NT2/D1 (cell line): ENCODE results near the gene SMIM7.

Source experiments
- DNase-seq: peaks from one replicate; pipeline ENCODE4 v3.0.0-alpha.2; 2011; ENCODE audit warnings: low read depth, low spot score
- H3K27me3 ChIP-seq: 2 replicates; pipeline ENCODE4 v1.6.0; 2011; ENCODE audit warnings: mild to moderate bottlenecking; ENCODE audit not compliant: insufficient read length, insufficient read depth
- H3K36me3 ChIP-seq: 2 replicates; pipeline ENCODE4 v1.6.1; 2011; ENCODE audit warnings: mild to moderate bottlenecking, low read length, mixed read lengths; ENCODE audit not compliant: insufficient read depth, insufficient read length
- H3K4me1 ChIP-seq: 2 replicates; pipeline ENCODE4 v1.5.1; 2011; ENCODE audit not compliant: insufficient read depth, insufficient read length
- H3K4me3 ChIP-seq: 2 replicates; pipeline ENCODE4 v1.5.1; 2011; ENCODE audit warnings: low read depth; ENCODE audit not compliant: insufficient read length
- H3K9ac ChIP-seq: 2 replicates; pipeline ENCODE4 v1.6.0; 2011; ENCODE audit warnings: low read depth; ENCODE audit not compliant: insufficient read length
- H3K9me3 ChIP-seq: 2 replicates; pipeline ENCODE4 v1.5.1; 2011; ENCODE audit warnings: mild to moderate bottlenecking, low read length; ENCODE audit not compliant: insufficient read depth
- SUZ12 ChIP-seq: IDR thresholded peaks from 2 replicates; pipeline ENCODE4 v1.6.1; 2011; ENCODE audit not compliant: insufficient read length, insufficient read depth; ENCODE audit errors: extremely low read depth
- YY1 ChIP-seq: IDR thresholded peaks from 2 replicates; pipeline ENCODE4 v1.6.1; 2011; ENCODE audit not compliant: insufficient read length, insufficient read depth
- ZNF274 ChIP-seq: IDR thresholded peaks from 2 replicates; pipeline ENCODE4 v1.6.1; 2011; ENCODE audit warnings: mild to moderate bottlenecking, low read depth, low read length

Gene SMIM7

DNA sequence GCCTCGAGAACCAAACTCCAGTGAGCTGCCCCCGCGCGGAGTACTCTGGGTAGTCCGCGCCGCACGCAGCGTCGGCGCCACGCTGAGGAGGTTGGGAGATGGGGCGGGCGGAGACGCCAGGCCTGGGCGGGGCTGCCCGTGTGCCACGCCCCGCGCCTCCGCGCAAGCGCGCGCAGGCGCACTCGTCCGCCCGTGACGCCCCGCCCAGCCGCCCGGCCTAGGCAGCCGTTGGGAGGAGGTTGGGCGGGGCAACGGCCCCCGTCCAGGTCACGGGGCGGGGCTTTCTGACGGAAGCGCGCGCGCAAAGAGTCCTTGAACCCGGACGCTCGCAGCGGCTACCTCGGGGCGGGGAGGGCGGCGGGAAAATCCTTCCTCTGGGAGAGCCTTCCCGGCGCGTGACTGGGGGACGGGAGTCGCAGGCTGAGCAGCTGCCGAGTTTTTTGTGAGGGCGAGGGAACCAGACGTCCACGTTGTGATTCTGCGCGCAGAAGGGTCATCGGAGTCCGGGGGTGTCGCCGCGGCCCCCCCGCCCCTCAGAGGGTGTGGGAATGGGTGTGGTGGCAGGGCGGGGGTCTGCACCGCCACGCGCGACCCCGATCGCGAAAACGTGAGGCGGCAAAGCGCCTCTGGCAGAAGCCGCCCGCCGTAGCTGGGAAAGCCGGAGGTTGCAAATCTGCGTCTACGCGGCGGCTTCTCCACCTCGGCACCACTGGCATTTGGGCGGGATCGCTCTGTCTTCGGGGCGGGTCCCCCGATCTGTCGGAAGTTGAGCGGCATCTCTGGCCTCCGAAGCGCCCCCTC lies 31.6 kb downstream of the SMIM7 start, which contains the start of gene MED26:
Gene MED26, minus strand, starts transcription at position 22 of the 801 bp plus-strand sequence. CDS start 261 bp downstream, outside the sequence.
- Histone ChIP-seq H3K9me3 (no peaks in the 10 kb centered on the region), H3K27me3 (no peaks in the 10 kb centered on the region), H3K36me3 (peaks cover 48% of the 10 kb centered on the region), H3K4me3 (peak within 1 kb of the TSS; percentile 92), H3K9ac (peak within 1 kb of the TSS; percentile 98), H3K4me1 (peaks cover 3% of the 10 kb centered on the region)
- peak; percentile 91 for DNase-seq
- TF ChIP-seq YY1 (no peak), SUZ12 (no peak)

DNA sequence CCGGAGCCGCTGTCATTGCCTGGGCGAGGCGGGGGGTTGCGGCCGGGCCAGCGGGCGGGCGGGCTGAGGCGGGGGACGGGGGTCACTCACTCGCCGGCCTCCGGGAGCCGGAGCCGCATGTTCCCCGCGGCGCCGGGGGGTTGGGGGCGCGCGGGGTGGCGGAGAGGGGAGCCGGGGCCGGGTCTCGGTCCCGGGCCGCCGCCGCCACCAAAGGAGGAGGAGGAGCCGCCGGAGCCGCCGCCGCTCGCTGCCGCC lies 32.1 kb downstream of the SMIM7 start:
- H3K4me1 ChIP-seq, result peaks cover 3% of the 10 kb centered on the region
- no peak for DNase-seq
- no peak for TF ChIP-seq ZNF274
- TF ChIP-seq SUZ12, result no peak
- TF ChIP-seq YY1, result no peak
- peak overlapping the region; percentile 92 for H3K4me3 ChIP-seq
- H3K9ac ChIP-seq, result peak overlapping the region; percentile 98
- H3K9me3 ChIP-seq, result no peaks in the 10 kb centered on the region
- no peaks in the 10 kb centered on the region for H3K27me3 ChIP-seq
- H3K36me3 ChIP-seq, result peaks cover 48% of the 10 kb centered on the region

DNA sequence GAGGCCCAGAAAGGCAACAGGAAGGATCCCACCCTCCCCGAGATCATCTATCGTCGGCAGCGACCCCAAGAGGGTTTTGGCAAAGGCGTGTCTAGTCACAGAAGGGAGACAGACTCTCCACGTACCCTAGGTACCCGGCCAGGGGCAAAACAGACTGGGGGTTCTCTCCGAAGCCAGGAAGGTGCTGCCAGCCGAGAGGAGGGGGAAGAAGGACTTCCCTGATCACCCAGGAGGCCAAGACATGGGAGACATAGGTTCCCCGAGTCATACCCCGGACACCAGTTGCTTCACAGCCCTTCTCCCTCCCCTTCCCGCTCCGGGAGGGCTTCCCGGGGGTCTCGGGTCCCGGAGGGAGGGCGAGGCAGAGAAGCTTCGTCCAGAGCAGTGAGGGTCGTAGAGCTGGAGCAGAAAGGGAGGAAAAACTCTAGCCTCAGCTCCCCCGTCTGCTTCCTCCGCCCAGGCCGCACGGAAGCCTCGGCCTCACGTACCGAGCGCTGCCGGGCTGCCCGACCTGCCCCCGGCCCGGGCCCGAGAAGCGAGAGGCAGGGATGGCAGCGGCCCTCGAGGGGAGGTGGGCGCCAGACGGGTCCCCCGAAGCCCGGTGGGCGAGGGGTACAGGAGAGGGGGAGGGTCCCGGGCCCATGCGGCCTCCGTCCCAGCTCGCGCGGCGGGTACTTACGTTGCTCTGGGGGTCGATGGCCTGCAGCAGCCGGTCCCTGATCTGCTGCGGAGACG lies 32.6 kb downstream of the SMIM7 start:
- Histone ChIP-seq H3K9me3 (no peaks in the 10 kb centered on the region), H3K36me3 (peaks cover 49% of the 10 kb centered on the region), H3K9ac (peak overlapping the region; percentile 98), H3K4me1 (peaks cover 3% of the 10 kb centered on the region), H3K4me3 (peak overlapping the region; percentile 92), H3K27me3 (no peaks in the 10 kb centered on the region)
- DNase-seq, result no peak
- TF ChIP-seq YY1, result no peak
- TF ChIP-seq SUZ12, result no peak
- no peak for TF ChIP-seq ZNF274

DNA sequence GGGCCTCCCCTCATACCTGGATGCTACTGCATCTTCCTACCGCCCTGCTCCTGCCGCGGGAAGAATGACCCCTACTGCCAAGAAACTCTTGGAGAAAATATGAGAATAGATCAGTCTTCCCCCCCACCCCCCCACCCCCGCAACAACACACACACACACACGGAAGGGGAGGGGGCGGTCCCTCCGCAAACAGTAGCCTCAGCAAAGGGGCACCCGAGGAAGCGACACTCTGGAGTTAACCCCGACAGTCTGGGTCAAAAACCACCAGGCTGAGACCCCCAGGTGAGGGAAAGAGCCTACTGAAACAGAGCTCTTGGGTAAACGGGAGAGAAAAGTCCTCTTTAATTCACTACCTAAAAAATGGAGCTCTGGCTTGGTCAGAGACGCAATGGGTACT lies 33.1 kb downstream of the SMIM7 start:
- DNase-seq, result no peak
- TF ChIP-seq SUZ12 (no peak), ZNF274 (no peak), YY1 (no peak)
- Histone ChIP-seq H3K9ac (peak overlapping the region; percentile 98), H3K9me3 (no peaks in the 10 kb centered on the region), H3K4me1 (peaks cover 6% of the 10 kb centered on the region), H3K36me3 (peaks cover 48% of the 10 kb centered on the region), H3K4me3 (peak overlapping the region; percentile 92), H3K27me3 (no peaks in the 10 kb centered on the region)

DNA sequence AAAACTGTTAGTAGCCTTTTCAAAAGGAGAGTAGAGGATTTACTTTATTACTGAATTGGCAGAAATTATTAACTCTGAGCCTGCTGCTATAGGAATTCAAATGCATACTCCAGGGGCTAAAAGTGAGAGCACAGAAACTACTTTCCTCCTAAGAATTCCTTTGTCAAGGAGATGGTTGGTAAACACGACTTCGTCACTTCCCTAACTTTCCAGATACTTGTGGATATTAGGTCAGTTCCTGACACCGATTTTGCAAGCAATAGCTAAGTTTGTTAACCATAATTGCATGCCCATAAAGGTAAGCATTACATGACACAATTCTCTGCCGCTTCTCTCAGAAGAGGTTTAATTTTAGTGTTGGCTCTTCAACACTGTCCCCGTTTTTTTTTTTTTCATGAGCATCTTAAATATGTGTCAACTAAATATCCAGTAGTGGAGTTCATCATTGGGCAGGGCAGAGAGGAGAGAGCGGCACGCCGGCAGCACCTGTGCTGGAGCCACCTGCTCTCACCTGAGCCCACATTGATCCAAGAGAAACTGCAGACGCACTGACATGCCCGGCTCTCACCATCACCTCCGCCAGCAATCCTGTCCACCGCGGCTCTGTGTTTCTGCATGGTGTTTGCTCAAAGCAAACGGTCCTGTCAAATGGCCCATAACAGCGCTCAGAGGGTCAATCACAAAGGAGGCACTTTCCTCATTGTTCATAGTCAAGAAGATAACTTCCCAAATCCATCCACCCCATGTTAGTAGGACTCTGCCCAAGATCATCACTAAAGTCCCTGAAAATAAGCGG lies 34.6 kb downstream of the SMIM7 start:
- TF ChIP-seq ZNF274, result no peak
- Histone ChIP-seq H3K27me3 (no peaks in the 10 kb centered on the region), H3K9ac (no peak overlapping the region), H3K9me3 (no peaks in the 10 kb centered on the region), H3K4me3 (no peak overlapping the region), H3K36me3 (peaks cover 42% of the 10 kb centered on the region), H3K4me1 (peaks cover 8% of the 10 kb centered on the region)
- no peak for DNase-seq

DNA sequence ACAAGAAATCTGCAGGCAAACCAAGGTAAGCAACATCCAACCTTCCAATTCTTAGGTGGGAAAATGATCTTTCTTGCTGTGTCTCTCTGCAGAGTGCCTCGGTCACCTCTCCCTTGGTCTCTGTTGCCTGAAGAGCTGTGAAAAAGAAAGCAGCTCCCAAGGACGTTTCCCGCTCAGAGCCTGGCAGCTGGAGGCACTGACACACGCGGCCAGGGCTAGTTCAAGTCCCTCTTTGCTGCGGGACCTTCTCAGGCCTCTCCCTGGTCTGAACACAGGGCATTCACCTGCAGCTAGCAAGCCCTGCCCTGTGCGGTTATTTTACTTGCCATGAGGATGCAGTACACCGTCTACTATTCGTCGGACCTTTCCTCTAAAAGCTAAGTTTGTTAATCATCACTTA lies 35.7 kb downstream of the SMIM7 start:
- Histone ChIP-seq H3K27me3 (no peaks in the 10 kb centered on the region), H3K36me3 (peaks cover 43% of the 10 kb centered on the region), H3K4me3 (no peak overlapping the region), H3K9me3 (no peaks in the 10 kb centered on the region), H3K4me1 (peaks cover 17% of the 10 kb centered on the region), H3K9ac (no peak overlapping the region)
- no peak for TF ChIP-seq SUZ12
- TF ChIP-seq ZNF274, result no peak
- no peak for TF ChIP-seq YY1
- no peak for DNase-seq

DNA sequence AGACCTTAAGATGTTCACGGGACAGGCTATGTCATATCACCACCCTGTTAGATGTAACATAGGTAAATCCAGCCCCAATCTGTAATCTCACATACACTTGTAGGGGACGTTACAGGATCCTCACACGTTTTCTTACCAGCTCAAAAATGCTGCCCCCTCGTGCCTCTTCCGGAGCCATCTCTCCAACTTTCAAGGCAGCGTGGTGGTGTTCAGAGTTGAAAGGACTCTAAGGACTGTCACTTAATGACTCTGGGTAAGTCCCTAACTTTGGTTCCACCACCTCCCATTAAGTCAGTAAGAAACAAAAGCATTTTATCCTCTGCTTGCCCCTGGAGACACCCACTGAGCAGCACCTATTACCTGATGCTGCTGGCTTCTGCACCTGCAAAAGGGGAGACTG lies 36.4 kb downstream of the SMIM7 start:
- Histone ChIP-seq H3K9me3 (no peaks in the 10 kb centered on the region), H3K27me3 (no peaks in the 10 kb centered on the region), H3K4me3 (no peak overlapping the region), H3K36me3 (peaks cover 46% of the 10 kb centered on the region), H3K9ac (no peak overlapping the region), H3K4me1 (peaks cover 18% of the 10 kb centered on the region)
- no peak for TF ChIP-seq YY1
- no peak for TF ChIP-seq ZNF274
- no peak for DNase-seq
